ENCODE results near the gene SLC25A39. TPM values are rescaled to one million over a fixed set of nuclear protein-coding genes. Genes with fewer than 3 reads are reported as not detected.
A peak's percentile ranks its signal among the peaks of the same experiment; 100 is the strongest.

SLC25A39 gene
- total and polyA plus RNA-seq, 9 of the 15 experiments (the other 6 are each of a cell fraction or from before 2014, with no cell fraction given) = 4.8 to 267 (median 140) TPM

GRCh38 chr17:44318077-44318892 is 6.3 kb downstream of the SLC25A39 start:
- Histone ChIP-seq H3K27me3 (ENCODE audit: control insufficient read depth in 2 of 2, insufficient read depth in 2 of 2, low read length in 2 of 2) (peaks cover 3 to 22% of the 10 kb centered on the region in 2 experiments; a peak in 4 of 5 replicates), H3K9me3 (replicated peaks; ENCODE audit: control insufficient read depth, insufficient read depth, low read depth, low read length) (no peaks in the 10 kb centered on the region), H3K36me3 (ENCODE audit: control insufficient read depth, insufficient read depth, low read length) (peaks cover 46% of the 10 kb centered on the region; the same call in 2 of the 3 replicates), H3K4me2 (ENCODE audit: insufficient read depth, low read length) (no peak overlapping the region), H3K9ac (ENCODE audit: insufficient read depth in 1 of 2, low read depth in 2 of 2, low read length in 2 of 2) (peak overlapping the region in 1 of 2 experiments; percentile 36; a peak in 1 of 4 replicates), H3K4me3 (no peak overlapping the region), H3K4me1 (replicated peaks in 1 of 2; ENCODE audit: control insufficient read depth in 2 of 2, insufficient read depth in 2 of 2, low read length in 2 of 2) (peaks cover 5 to 64% of the 10 kb centered on the region in 2 experiments; a peak in 3 of 5 replicates), H3K79me2 (ENCODE audit: control insufficient read depth, insufficient read depth, low read length) (peaks cover 9% of the 10 kb centered on the region), H4K20me1 (replicated peaks; ENCODE audit: control insufficient read depth, insufficient read depth, low read length) (peaks cover 8% of the 10 kb centered on the region; the same call in 1 of the 2 replicates), H2AFZ (ENCODE audit: low read depth, low read length) (no peak overlapping the region), H3K9me1 (ENCODE audit: control insufficient read depth, insufficient read depth, low read length) (peaks cover 6% of the 10 kb centered on the region), H3K27ac (ENCODE audit: extremely low read depth, low read depth, low read length) (no peak overlapping the region)
- ATAC-seq = peak; percentile 44
- in situ Hi-C loops (cut with MboI) (no loop called here), intact Hi-C loops (cut with micrococcal nuclease) (no loop called here)
- CTCF ChIA-PET (ENCODE audit: low intra/inter-chr PET ratio) = no interaction called here
- no peak for FAIRE-seq
- no TSS peak for BruUV-seq (replicated peaks)
- POLR2A ChIA-PET = interaction anchor here (0.6 to 2.0 kb wide), 8 partner anchors 9 to 167 kb away, joined by 3 to 7 read pairs (median 4); partner anchors contain the start of gene RUNDC3A
- DNase-seq (ENCODE audit: extremely low read depth in 1 of 4, low spot score in 3 of 4) = peak in 1 of 4 experiments; percentile 12
- WGBS (ENCODE audit: insufficient coverage, low coverage, missing lambda C conversion rate) = 84% methylated on average over 13 of the region's 15 CpGs
- TF ChIP-seq RBM22 (IDR thresholded peaks at IDR 0.05; ENCODE audit: low read depth, low read length, poor library complexity, severe bottlenecking) (peak; percentile 39), POLR2A (conservative IDR thresholded peaks at IDR 0.05) (peak; percentile 54), RBFOX2 (IDR thresholded peaks at IDR 0.05; ENCODE audit: low read depth, low read length) (peak; percentile 55), HNRNPL (IDR thresholded peaks at IDR 0.05; ENCODE audit: low read depth, low read length) (0 out of 2 replicates have a peak, but pooled peaks have one; percentile 25), ILF3 (IDR thresholded peaks at IDR 0.05; ENCODE audit: borderline replicate concordance) (0 out of 2 replicates have a peak, but pooled peaks have one; percentile 41), CEBPB (tag; IDR thresholded peaks at IDR 0.05) (no peak), SUPT5H (IDR thresholded peaks at IDR 0.05) (peak; percentile 51; the same call in 1 of the 2 replicates), POLR2AphosphoS2 (IDR thresholded peaks at IDR 0.05; ENCODE audit: low read length) (peak; percentile 87; the same call in 1 of the 2 replicates), POLR2G (IDR thresholded peaks at IDR 0.05; ENCODE audit: low read depth, low read length) (peak; percentile 82), MEF2A (IDR thresholded peaks at IDR 0.05; ENCODE audit: control insufficient read depth, low read depth, low read length) (no peak), ZNF146 (CRISPR knock-in tag; IDR thresholded peaks at IDR 0.05; ENCODE audit: unreplicated experiment) (no peak)
